HepG2 (cell line): ENCODE data around the gene ETFRF1. TPM values are rescaled to one million over a fixed set of nuclear protein-coding genes. Genes with fewer than 3 reads are reported as not detected.

ENCODE experiments used
- ATAC-seq: fragments of 200-7000 bp; cut with Tn5 transposase; 3 replicates; pipeline ENCODE4 v1.9.1; 2020; ENCODE audit warnings: mild to moderate bottlenecking, moderate library complexity
- BruUV-seq: library from RNA; stranded (reverse); fragments of 400-500 nt; replicated peaks from 2 replicates; lab custom pipeline; 2021; lab: Mats Ljungman, UMichigan
- CTCF ChIA-PET: fragments of 300-600 bp; formaldehyde crosslinking; extraction: SDS; loops from one replicate; lab custom pipeline; 2021; ENCODE audit warnings: low total read pairs, inconsistent platforms, low intra/inter-chr PET ratio; lab: Yijun Ruan, JAX
- POLR2A ChIA-PET: fragments of 350-600 bp; sonication (Branson Sonifier 250); formaldehyde crosslinking; loops from one replicate; lab custom pipeline; 2020; ENCODE audit warnings: antibody characterized with exemption, inconsistent platforms; lab: Yijun Ruan, JAX
- DNase-seq: peaks from one replicate; pipeline ENCODE4 v3.0.0-alpha.2; 2015; ENCODE audit warnings: low spot score
- FAIRE-seq: peaks from 3 replicates; lab custom pipeline; 2011; peaks lifted over from hg19 to GRCh38; lab: Jason Lieb, UNC
- H2AFZ ChIP-seq: one replicate; pipeline ENCODE4 v1.6.1; 2011; ENCODE audit warnings: low read length, inconsistent platforms
- H3K27ac ChIP-seq: fragments of 300-600 bp; 3 replicates; pipeline ENCODE4 v1.8.0; 2011; ENCODE audit warnings: mixed run types, mild to moderate bottlenecking, mixed read lengths, low read length, inconsistent platforms; ENCODE audit not compliant: insufficient read depth; ENCODE audit errors: extremely low read length
- H3K27me3 ChIP-seq, 2 experiments: fragments of 200-600 bp in 1 of 2; 2 replicates in 1 of 2; 3 replicates in 1 of 2; pipeline versions ENCODE4 v1.6.0 to v1.8.0; 2011; ENCODE audit warnings: low read length in 2 of 2, mild to moderate bottlenecking in 2 of 2, moderate library complexity in 2 of 2, inconsistent platforms in 1 of 2; ENCODE audit not compliant: insufficient read depth in 2 of 2, control insufficient read depth in 1 of 2
- H3K36me3 ChIP-seq, 2 experiments: fragments of 200-600 bp in 1 of 2; replicated peaks in 1 of 2; 2 replicates in 1 of 2; 3 replicates in 1 of 2; pipeline versions ENCODE4 v1.5.1 to v1.8.0; 2011; ENCODE audit warnings: low read length in 2 of 2, inconsistent platforms in 1 of 2; ENCODE audit not compliant: insufficient read depth in 2 of 2, control insufficient read depth in 1 of 2
- H3K4me1 ChIP-seq: 2 replicates; pipeline ENCODE4 v1.5.1; 2012; ENCODE audit warnings: low read length, inconsistent platforms; ENCODE audit not compliant: insufficient read depth
- H3K4me2 ChIP-seq: 2 replicates; pipeline ENCODE4 v1.6.0; 2011; ENCODE audit warnings: low read depth, low read length, inconsistent platforms
- H3K4me3 ChIP-seq, 3 experiments: fragments of 200-600 bp in 1 of 3; sonication (generic), shearing (Covaris generic) in 1 of 3; replicated peaks in 1 of 3; 2 replicates each; pipeline ENCODE4 v1.5.1; 2011 to 2016; ENCODE audit warnings: low read length in 3 of 3, inconsistent platforms in 2 of 3, low read depth in 2 of 3, mild to moderate bottlenecking in 2 of 3, control low read depth in 1 of 3, mixed read lengths in 1 of 3; ENCODE audit not compliant: insufficient read depth in 1 of 3
- H3K79me2 ChIP-seq: one replicate; pipeline ENCODE4 v1.6.1; 2011; ENCODE audit warnings: low read length, inconsistent platforms; ENCODE audit not compliant: insufficient read depth
- H3K9ac ChIP-seq: 2 replicates; pipeline ENCODE4 v1.6.0; 2011; ENCODE audit warnings: mild to moderate bottlenecking, low read depth, low read length, inconsistent platforms; ENCODE audit not compliant: insufficient read depth
- H3K9me3 ChIP-seq: 2 replicates; pipeline ENCODE4 v1.5.1; 2012; ENCODE audit warnings: mild to moderate bottlenecking, low read length
- H4K20me1 ChIP-seq: 2 replicates; pipeline ENCODE4 v1.6.0; 2011; ENCODE audit warnings: inconsistent platforms, mild to moderate bottlenecking, low read length, moderate library complexity; ENCODE audit not compliant: insufficient read depth
- AKNA ChIP-seq: sonication (generic); formaldehyde crosslinking; IDR thresholded peaks from 2 replicates; pipeline ENCODE4 v1.4.0; 2020; ENCODE audit warnings: missing genetic modification reagents, borderline replicate concordance
- ARID3A ChIP-seq: IDR thresholded peaks from 2 replicates; pipeline ENCODE4 v1.6.1; 2012; ENCODE audit warnings: low read depth, low read length, improper control_type of control experiment
- ARNTL ChIP-seq: sonication (generic); formaldehyde crosslinking; IDR thresholded peaks from 2 replicates; pipeline ENCODE4 v1.4.0; 2020; ENCODE audit warnings: mild to moderate bottlenecking, missing genetic modification reagents
- ASH2L ChIP-seq: fragments of 300-600, 200-600 bp; sonication (generic); IDR thresholded peaks from 2 replicates; pipeline ENCODE4 v1.7.0; 2017; ENCODE audit warnings: low read depth, mild to moderate bottlenecking, moderate library complexity, mixed read lengths, low read length; ENCODE audit not compliant: insufficient read length
- GTF3A ChIP-seq: sonication (generic); formaldehyde crosslinking; conservative IDR thresholded peaks from 2 replicates; pipeline ENCODE4 v1.4.0; 2020; ENCODE audit warnings: mild to moderate bottlenecking, missing genetic modification reagents
- KAT8 ChIP-seq: IDR thresholded peaks from 2 replicates; pipeline ENCODE4 v1.6.1; 2016; ENCODE audit warnings: missing genetic modification reagents, missing compliant biosample characterization
- MAZ ChIP-seq, 2 experiments: sonication (generic) in 1 of 2; formaldehyde crosslinking in 1 of 2; IDR thresholded peaks; 2 replicates each; pipeline versions ENCODE4 v1.5.0 to v1.6.1; 2012 to 2020; ENCODE audit warnings: low read depth in 2 of 2, mild to moderate bottlenecking in 2 of 2, borderline replicate concordance in 1 of 2, improper control_type of control experiment in 1 of 2, low read length in 1 of 2, missing genetic modification reagents in 1 of 2, moderate library complexity in 1 of 2
- SIN3A ChIP-seq: IDR thresholded peaks from 2 replicates; pipeline ENCODE4 v1.6.1; 2011; ENCODE audit warnings: low read depth, mild to moderate bottlenecking, control low read depth, low read length, borderline replicate concordance
- ZBTB42 ChIP-seq: sonication (generic); formaldehyde crosslinking; IDR thresholded peaks from 2 replicates; pipeline ENCODE4 v1.5.0; 2020; ENCODE audit warnings: mild to moderate bottlenecking, missing genetic modification reagents
- ZFP41 ChIP-seq: sonication (generic); formaldehyde crosslinking; IDR thresholded peaks from 2 replicates; pipeline ENCODE4 v1.4.0; 2020; ENCODE audit warnings: mild to moderate bottlenecking, missing genetic modification reagents, borderline replicate concordance
- ZNF432 ChIP-seq: sonication (generic); formaldehyde crosslinking; IDR thresholded peaks from 2 replicates; pipeline ENCODE4 v1.5.0; 2020; ENCODE audit warnings: missing genetic modification reagents, mild to moderate bottlenecking, borderline replicate concordance
- ZNF446 ChIP-seq: sonication (generic); formaldehyde crosslinking; IDR thresholded peaks from 2 replicates; pipeline ENCODE4 v1.5.0; 2020; ENCODE audit warnings: mild to moderate bottlenecking, missing genetic modification reagents
- ZNF572 ChIP-seq: sonication (generic); formaldehyde crosslinking; IDR thresholded peaks from 2 replicates; pipeline ENCODE4 v1.5.1; 2020; ENCODE audit warnings: mild to moderate bottlenecking, missing genetic modification reagents
- WGBS: methylation state at CpG from one replicate; pipeline ENCODE4 v1.1.6; 2017; ENCODE audit warnings: low lambda C conversion rate; 5-methylcytosine and 5-hydroxymethylcytosine counted together
- in situ Hi-C: cut with HindIII; loops from 2 replicates; pipeline ENCODE4 v1.10.0; 2017; ENCODE audit warnings: low pct_unique_long_range_greater_than_20kb; ENCODE audit not compliant: extremely low pct_ligation_motif_present
- intact Hi-C: fragments of 100-400 bp; cut with micrococcal nuclease; formaldehyde crosslinking; loops from one replicate; pipeline ENCODE4 v1.10.0; 2022; ENCODE audit not compliant: unreplicated experiment
- polyA plus RNA-seq, 8 experiments: library from polyadenylated mRNA; depleted of rRNA in 3 of 8; stranded (reverse) in 7 of 8; unstranded in 1 of 8; fragments of >200 nt; fragmentation: Illumina TruSeq in 4 of 8; extraction: Trizol in 4 of 8; gene quantifications; 2 replicates each; pipeline versions ENCODE4 v1.2.1 to v1.2.3, GENCODE V29; 2011 to 2016; ENCODE audit warnings: low read depth in 4 of 8, missing spikeins in 1 of 8, mixed read lengths in 1 of 8; ENCODE audit not compliant: insufficient read depth in 1 of 8
- total RNA-seq, 5 experiments: library from RNA; depleted of rRNA; stranded (reverse); fragments of >200 nt; fragmentation: Illumina TruSeq; extraction: Trizol; gene quantifications; 2 replicates each; pipeline ENCODE4 v1.2.3, GENCODE V29; 2016; ENCODE audit warnings: low read depth in 1 of 5

ETFRF1 gene
- total and polyA plus RNA-seq, 2 of the 13 experiments (the other 11 are each of a cell fraction or from before 2014, with no cell fraction given), result 6.8 to 7.0 TPM

- Histone ChIP-seq H3K4me1 (peaks cover 9% of the 10 kb centered on the region), H3K36me3 (no peaks in the 10 kb centered on the region), H3K27me3 (no peaks in the 10 kb centered on the region), H3K9ac (no peak overlapping the region), H3K4me3 (no peak overlapping the region), H3K27ac (no peak overlapping the region), H3K79me2 (no peaks in the 10 kb centered on the region), H2AFZ (no peak overlapping the region), H4K20me1 (no peaks in the 10 kb centered on the region), H3K4me2 (no peak overlapping the region), H3K9me3 (no peaks in the 10 kb centered on the region)
- DNase-seq, result no peak
- no peak for ATAC-seq
- no peak for TF ChIP-seq SIN3A
- TF ChIP-seq ARID3A, result no peak
- no peak for TF ChIP-seq AKNA (CRISPR knock-in tag)
- no peak for TF ChIP-seq GTF3A (CRISPR knock-in tag)
- TF ChIP-seq KAT8 (CRISPR knock-in tag), result no peak
- no peak for TF ChIP-seq ZFP41 (CRISPR knock-in tag)
- TF ChIP-seq MAZ (IDR thresholded peaks at IDR 0.05; ENCODE audit: borderline replicate concordance, low read depth, low read length), result no peak
- no peak for TF ChIP-seq MAZ (CRISPR knock-in tag; IDR thresholded peaks at IDR 0.05; ENCODE audit: low read depth)
- TF ChIP-seq ASH2L, result no peak
- TF ChIP-seq ZNF432 (CRISPR knock-in tag), result no peak
- no peak for TF ChIP-seq ZNF572 (CRISPR knock-in tag)
- no peak for TF ChIP-seq ZBTB42 (CRISPR knock-in tag)
- no peak for TF ChIP-seq ZNF446 (CRISPR knock-in tag)
- TF ChIP-seq ARNTL (CRISPR knock-in tag), result no peak
- FAIRE-seq, result no peak
- POLR2A ChIA-PET, result interaction anchor here (1.5 kb wide), 1 partner anchor 11 kb away, joined by 5 read pairs; the partner anchor contains the start of genes DNAI7 and ETFRF1
- in situ Hi-C loops (no loop called here), intact Hi-C loops (no loop called here)
- no TSS peak for BruUV-seq
- 24% methylated on average over 2 of the region's 2 CpGs for WGBS
- CTCF ChIA-PET, result no interaction called here
Measured at GRCh38 chr12:25184132-25184531, 10.9 kb upstream of the ETFRF1 start.
